NCI-H146 treated with DMSO at 0.1 percent for 48 hours (cell line): ENCODE data around the gene TIE1.

ENCODE experiments used
- DNase-seq: peaks from one replicate; lab custom pipeline; 2025; ENCODE audit not compliant: unreplicated experiment; lab: John Stamatoyannopoulos, UW

Gene TIE1

DNA sequence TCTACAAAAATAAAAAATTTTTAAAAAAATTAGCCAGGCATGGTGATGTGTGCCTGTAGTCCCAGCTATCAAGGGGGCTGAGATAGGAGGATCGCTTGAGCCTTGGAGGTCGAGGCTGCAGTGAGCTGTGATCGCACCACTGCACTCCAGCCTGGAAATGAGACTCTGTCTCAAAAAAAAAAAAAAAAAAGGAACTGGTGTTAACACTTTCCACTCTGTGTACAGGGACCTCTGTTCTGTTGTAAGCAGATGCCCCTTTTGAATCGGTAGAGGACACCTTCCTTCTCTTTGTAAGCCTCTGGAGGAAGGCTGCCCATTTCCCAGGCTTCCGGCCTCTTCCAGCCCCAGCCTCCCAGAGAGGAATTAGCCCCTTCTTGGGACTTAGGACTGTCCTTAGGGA lies 8.1 kb upstream of the TIE1 start:
- no peak for DNase-seq

DNA sequence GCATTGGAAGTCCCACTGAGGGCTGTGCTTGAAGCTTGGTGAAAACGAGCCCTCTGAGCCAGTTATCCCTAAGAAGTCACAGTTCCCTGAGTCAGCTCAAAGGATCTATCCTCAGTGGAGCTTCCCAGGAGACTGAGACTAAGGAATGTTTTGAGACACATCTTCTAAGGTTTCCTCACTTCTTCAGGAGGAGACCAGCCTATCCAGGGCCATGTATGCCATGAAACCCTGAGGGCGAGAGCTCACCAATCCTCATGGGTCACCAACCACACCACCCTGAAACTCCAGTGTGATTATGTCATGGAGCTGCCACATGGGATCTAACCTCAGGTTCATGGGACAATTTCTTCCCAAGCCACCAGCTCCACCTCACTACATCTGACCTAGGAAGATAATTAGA lies 7.6 kb upstream of the TIE1 start:
- DNase-seq: no peak

DNA sequence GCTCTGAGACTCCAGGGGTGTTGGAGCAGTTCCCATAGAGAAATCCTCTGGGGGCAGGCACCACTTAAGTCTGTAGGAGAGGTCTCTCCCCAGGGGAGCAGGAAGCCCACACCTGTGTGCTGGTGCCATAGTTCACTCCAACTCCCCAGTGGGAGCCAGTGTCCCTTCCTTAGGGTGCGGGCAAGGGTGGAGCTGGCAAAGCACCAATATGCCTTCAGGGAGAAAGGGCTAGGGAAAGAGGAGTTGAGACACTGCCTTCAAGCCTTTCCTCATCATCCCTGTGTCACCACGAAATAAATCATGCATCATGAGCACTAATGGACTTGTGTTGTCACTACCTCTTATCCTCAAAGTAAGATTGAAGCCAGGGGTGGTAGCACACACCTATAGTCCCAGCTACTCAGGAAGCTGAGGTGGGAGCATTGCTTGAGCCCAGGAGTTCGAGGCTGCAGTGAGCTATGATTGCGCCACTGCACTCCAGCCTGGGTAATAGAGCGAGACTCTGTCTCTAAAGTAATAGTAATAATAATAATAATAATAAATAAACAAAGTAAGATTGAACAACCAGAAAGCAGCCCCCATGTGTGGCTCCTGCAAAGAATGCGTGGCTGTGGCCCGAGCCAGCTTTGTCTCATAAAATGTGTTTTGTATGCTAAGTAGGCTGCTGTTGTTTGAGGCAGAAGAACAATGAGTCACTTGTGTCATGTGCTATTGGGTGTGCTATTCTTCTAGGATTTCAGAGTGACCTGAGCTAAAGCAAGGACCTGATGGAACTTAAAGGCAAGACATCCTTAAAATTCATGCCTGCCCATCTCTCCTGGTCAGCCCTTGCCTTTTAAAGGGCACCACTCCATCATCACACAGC lies 6.7 kb upstream of the TIE1 start:
- DNase-seq: no peak

DNA sequence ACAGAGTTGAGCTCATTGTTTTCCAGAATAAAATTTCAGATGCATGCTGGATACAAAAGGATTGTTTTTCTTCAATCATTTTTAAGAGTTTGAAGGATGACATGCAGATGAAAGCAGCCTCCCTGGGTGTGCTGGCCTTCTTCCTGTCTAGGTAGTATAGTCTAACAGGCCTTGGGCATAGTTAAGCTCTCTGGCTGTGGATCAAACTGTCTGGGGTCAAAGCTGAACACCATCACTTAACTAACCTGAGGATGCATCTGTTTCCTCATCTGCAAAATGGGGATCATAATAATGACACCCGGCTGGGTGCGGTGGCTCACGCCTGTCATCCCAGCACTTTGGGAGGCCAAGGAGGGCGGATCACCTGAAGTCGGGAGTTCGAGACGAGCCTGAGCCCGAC lies 6.0 kb upstream of the TIE1 start:
- no peak for DNase-seq

DNA sequence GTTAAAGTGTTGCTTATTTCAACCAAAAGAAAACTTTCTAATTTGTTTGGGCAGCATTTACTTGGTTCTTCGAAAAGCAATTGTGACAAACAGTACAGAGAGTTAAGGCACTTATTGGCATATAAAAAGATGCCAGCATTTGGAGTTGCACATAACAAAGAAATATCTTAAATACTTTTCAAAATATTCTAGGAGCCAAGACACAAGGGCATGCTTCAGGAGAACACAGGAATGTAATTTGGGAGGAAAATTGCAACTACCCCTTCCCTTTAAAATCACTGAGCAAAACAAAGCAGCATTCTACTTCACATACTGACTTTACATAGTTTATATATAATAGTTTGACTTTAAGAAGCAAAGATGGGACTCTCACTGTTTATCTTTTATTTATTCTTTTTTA lies 4.6 kb upstream of the TIE1 start:
- no peak for DNase-seq

DNA sequence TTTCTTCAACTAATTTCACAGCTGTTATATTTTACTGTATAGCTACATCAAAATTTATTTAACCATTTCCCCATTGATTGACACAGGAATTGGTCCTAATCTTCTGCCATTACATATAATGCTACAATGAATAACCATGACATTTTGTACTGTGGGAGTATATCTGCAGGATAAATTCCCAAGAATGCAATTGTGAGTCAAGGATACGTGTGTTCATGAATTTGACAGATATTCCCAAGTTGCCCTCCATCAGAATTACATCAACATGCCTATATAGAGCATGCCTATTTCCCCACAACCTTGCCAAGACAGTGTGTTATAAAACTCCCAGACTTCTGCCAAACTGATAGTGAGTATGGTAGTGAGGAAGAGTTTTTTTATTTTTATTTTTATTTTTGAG lies 2.7 kb upstream of the TIE1 start:
- DNase-seq: no peak

DNA sequence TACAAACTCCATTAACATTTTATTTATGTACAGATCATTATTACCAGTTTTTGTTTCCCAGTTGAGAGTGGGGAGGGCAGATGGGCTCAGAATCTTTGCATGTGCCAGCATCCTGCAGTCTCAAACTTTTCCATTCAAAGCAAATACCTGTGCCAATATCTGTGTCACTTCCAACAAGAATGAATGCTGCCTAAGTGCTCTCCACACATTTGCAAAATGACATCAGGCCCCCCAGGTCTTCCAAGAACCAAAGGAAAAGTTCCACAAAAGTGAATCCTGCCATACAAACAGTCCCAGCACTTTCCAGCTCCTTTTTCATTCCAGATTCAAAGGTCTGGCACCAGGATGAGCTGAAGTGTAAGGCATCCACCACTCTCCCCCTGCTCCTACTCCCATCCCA lies 1.7 kb upstream of the TIE1 start:
- DNase-seq: no peak

DNA sequence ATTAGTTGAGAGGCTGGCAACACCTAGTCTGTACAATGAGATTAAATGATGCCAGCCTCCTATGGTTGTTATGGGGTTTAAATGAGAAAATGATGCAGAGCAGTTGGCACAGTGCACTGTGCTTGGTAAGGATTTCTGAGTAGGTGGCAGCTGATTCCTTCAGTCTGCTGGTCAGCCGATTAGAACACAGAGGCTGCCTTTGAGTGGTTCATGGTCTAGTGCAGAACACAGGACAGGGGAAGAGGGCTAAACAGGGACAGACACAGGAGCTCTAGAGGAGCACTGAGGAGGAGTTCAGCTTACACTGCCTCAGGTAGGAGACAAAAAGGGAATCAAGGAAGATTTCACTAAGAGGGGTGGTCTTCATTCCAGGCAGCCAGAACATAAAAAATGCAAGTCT lies 1.4 kb downstream of the TIE1 start:
- no peak for DNase-seq

DNA sequence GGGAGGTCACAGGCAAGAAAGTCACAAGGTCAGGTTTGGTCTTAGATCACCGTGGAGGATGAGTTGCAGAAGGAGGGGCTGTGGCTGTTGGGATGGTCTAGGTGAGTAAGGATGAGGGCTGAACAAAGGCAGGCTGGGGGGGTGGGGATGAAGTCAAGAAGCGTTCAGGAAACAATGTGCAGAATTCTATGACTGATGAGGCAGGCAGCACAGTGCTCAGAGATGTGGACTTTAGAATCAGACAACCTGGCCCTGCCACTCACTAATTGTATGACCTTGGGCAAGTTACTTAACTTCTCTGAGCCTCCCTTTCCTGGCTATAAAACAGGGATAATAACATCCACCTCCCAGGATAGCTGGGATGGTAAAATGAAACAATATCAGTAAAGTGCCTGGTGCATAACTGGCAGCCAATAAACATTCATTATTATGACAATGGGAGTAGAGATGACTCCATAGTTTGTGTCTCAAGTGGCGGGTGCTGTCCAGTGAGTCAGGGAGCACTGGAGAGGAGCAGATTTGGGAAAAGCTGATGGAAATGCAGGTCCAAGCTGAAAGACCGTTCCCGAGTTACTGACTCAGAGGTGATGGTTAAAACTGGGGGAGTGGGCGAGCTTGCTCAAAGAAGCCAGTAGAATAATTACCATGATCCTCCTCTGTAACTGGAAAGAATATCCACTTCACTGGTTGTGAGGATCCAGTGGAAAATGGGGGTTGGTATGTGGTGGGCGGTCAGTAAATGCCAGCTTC lies 2.1 kb downstream of the TIE1 start:
- DNase-seq: no peak

DNA sequence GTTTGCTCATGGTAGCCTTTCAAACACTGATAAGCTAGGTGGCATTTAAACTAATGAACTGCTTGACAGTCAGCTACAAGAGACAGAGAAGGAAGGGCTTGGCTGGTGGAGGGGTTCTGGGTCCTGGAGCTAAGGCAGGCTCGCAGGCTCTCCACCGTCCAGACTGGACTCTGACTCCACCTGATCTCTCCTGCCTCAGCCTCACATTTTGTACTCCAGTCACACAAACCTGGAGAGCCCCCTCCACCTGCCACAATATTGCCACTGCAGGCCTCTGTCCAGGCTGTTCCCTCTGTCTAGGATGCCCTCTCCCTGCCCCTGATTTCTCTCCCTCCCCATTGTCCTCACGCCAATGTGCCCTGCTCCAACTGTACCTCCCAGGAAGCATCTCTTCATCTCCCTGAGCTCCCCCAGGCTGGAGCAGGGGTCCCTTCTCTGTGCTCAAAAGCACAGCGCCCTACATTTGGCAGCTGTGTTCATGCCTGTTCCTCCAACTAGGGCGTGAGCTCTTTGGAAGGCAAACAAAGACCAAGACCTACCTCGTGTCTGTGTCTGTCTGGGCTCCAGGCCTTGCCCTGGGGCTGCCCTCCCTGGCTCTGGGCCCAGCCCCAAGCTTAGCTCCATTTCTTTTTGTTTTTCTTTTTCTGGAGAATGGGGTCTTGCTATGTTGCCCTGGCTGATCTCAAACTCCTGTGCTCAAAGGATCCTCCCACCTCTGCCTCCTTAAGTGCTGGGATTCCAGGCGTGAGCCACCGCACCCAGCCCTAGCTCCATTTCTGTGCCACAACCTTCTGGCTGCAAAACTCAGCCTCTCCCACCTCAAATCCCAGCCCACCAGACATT lies 2.9 kb downstream of the TIE1 start:
- no peak for DNase-seq

DNA sequence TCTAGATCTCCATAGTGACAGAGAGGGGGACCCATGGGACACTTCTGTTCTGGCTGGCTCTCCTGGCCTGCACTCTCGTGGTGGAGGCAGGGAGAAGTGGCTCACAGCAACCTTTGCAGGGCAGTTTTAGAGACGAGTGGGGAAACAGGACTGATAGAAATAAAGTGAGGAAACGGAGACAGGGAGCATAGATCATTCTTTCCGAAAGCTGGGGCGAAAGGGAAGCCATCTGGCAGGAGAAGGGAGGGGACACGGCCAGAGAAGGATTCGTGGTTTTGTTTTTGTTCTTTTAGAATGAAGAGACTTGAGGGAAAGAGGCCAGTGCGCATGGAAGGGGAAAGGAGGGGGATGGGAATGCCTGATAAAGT lies 3.5 kb downstream of the TIE1 start:
- no peak for DNase-seq

DNA sequence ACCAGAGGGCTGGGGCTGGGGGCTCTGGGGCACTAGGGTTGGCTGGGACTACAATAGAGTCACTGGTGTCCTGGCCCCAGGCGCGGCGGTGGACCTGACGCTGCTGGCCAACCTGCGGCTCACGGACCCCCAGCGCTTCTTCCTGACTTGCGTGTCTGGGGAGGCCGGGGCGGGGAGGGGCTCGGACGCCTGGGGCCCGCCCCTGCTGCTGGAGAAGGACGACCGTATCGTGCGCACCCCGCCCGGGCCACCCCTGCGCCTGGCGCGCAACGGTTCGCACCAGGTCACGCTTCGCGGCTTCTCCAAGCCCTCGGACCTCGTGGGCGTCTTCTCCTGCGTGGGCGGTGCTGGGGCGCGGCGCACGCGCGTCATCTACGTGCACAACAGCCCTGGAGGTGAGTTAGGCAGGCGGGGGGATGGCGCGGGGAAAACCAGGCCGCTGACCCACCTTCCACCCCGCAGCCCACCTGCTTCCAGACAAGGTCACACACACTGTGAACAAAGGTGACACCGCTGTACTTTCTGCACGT lies 4.1 kb downstream of the TIE1 start:
- no peak for DNase-seq

DNA sequence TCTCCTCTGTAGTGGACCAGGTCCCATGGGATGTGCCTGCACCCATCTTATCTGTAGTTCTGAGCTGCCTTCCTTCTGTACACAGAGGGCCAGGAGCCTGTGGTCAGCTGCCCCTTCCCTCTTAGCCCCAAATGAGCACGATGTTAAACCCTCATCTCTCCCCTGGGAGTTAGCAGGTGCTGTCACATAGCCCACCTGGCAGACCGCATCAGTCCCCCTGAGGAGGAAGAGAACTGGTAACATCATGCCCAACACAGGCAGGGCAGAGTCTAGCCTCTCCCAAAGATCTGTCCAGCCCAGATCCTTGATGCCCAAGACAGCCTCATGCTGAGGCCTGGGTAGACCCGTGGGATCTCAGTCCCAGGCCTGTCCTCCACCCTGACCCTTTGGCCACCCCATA lies 4.7 kb downstream of the TIE1 start:
- DNase-seq: no peak

DNA sequence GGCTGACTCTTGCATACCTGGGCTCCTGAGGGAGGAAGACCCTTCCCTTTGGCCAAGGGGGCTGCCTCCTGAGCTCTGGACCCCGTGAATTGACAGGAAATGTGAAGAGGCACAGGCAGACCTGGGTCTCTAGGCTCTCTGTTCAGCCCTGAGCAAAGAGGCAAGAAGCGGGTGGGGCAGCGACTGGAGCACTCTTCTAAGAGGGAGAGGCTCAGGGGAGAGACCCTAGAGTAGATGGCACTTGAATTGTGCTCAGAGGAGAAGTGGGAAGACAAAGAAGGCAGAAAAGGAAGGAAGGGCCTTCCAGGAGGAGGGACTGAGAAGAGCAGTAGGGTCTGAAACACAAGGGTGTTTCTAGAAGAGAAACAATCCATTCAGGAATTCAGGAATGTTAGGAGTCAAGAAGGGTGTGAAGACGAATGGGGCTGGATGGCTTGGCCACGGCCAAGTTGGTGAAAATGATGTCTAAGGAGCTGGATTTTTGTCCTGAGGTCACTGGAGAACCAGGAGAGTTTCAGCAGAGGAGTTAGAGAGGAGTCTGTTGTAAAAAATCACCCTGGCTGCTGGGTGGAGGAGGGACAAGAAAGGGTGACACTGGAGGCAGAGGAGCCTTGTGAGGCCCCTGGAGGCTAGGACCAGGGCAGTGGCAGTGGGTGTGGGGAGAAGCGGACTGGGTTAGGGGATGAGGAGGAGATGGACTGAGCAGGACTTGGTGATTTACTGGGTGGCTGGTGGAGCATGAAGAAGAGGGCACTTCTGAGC lies 5.3 kb downstream of the TIE1 start:
- no peak for DNase-seq

DNA sequence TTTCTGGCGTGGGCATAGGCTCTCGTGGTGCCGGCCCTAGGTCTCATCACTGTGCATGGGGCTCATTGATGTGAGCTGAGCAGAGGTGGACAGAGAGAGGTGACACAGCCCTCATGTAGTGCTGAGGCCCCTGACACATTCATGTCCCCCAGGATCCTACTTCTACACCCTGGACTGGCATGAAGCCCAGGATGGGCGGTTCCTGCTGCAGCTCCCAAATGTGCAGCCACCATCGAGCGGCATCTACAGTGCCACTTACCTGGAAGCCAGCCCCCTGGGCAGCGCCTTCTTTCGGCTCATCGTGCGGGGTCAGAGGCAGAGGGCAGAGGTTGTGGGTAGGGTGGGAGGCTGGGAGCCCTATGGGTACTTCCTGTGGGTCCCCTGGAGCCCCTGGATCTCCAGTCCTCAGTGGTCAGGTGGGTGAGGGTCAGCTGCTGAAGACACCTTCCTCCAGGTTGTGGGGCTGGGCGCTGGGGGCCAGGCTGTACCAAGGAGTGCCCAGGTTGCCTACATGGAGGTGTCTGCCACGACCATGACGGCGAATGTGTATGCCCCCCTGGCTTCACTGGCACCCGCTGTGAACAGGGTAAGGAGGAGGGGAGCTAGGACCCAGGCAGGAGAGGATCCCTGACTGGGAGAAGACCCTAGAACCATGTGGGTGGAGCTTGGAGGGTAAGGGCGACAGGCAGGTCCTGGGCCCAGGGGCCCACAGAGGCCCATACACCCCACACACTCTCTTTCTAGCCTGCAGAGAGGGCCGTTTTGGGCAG lies 6.1 kb downstream of the TIE1 start:
- DNase-seq: no peak

DNA sequence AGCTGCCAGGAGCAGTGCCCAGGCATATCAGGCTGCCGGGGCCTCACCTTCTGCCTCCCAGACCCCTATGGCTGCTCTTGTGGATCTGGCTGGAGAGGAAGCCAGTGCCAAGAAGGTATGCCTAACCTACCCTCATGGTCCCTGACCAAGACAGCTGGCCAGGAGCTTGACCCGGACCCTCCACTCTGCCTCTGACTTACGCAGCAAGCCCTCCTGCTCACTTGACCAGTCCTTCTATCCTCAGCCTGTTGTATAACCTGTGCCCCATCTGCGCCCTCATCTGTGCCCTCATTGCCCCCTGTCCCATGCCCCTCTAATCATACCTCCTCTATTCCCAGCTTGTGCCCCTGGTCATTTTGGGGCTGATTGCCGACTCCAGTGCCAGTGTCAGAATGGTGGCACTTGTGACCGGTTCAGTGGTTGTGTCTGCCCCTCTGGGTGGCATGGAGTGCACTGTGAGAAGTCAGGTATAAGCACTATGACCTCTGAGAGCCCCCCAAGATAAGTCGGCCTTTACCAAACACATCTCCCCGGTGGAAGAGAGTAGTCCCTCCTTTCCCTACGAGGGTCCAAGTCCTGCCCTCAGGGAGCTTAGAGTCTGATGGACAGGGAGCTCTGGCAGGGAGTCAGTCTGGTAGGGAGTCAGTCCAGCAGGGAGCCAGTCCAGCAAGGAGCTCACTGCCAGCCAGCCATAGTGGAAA lies 6.8 kb downstream of the TIE1 start:
- no peak for DNase-seq

DNA sequence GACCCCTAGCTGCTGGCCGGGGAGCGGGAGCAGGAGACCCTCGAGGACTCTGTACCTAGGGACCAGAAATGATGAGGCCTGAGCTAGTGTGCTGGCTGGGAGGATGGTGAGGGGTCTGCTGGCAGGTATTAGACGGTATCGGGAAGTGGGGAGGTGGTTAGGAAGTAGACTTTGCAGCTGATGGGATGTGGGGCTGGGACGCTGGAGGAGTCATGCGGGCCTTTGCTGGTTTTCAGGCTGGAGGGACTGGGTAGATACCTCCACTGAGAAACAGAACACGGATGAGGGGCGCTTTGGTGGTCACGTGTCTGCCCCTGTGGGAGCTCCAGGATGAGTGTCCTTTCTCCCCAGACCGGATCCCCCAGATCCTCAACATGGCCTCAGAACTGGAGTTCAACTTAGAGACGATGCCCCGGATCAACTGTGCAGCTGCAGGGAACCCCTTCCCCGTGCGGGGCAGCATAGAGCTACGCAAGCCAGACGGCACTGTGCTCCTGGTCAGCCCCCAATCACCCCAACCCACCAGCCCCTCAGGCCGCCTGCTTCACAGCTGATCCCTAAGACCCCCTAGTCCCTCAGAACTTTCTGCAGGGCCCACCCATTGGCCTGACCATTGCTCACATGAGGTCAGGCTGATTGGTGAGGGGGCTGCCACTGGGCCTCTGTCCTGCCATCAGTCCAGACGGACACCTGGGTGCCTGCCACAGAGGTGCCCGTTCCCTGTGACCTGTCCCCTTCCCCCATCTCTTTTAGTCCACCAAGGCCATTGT lies 8.0 kb downstream of the TIE1 start:
- DNase-seq: no peak

DNA sequence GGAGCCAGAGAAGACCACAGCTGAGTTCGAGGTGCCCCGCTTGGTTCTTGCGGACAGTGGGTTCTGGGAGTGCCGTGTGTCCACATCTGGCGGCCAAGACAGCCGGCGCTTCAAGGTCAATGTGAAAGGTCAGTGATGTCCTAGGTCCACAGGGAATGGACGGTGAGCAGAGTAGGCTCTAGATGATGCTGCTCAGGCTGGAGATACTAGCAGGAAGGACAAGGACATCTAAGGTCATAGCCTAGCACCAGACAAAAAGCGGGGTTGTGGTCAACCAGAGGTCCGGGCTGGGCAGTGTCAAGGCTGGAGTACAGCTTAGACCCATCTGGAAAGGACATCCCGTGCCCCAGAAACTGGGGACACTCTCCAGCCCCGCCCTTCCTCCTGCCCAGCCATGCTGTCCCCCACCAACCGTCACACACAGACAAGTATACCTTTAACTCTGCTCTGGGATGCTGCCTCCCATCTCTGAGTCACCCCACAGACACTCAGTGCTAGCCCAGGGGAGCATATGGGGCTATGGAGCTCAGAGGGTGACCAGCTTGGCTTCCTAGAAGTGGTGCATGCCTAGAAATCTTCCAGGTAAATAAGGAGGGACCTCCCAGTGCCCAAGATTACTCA lies 8.7 kb downstream of the TIE1 start:
- no peak for DNase-seq
